ENCODE measurements around the gene CBLN4. TPM values are rescaled to one million over a fixed set of nuclear protein-coding genes. Genes with fewer than 3 reads are reported as not detected.

The CBLN4 gene
- total RNA-seq, 2 experiments from 2014 or later, result not detected

- peaks cover 44% of the 10 kb centered on the region for H3K27me3 Mint-ChIP-seq
Observed at GRCh38 chr20:56004007-56004406, 1.3 kb downstream of the CBLN4 start.

GRCh38 chr20:56002908-56003800, 2.2 kb downstream of the CBLN4 start:
- Mint-ChIP-seq H3K36me3 (ENCODE audit: low read depth) (no peaks in the 10 kb centered on the region), H3K27me3 (peaks cover 45% of the 10 kb centered on the region), H3K4me3 (no peak overlapping the region), H3K4me1 (ENCODE audit: low read depth) (no peaks in the 10 kb centered on the region), H3K27ac (no peak overlapping the region), H3K9me3 (peaks cover 3% of the 10 kb centered on the region)
- Histone ChIP-seq H3K36me3 (ENCODE audit: insufficient read depth, low read length) (no peaks in the 10 kb centered on the region), H3K4me1 (ENCODE audit: insufficient read depth, low read length) (no peaks in the 10 kb centered on the region), H3K4me3 (ENCODE audit: low read length) (no peak overlapping the region), H3K27ac (ENCODE audit: low read depth in 1 of 2, low read length in 2 of 2) (no peak overlapping the region), H3K9me3 (ENCODE audit: control insufficient read depth in 1 of 2, insufficient read depth in 1 of 2, low read length in 2 of 2) (peaks cover 0 to 36% of the 10 kb centered on the region in 2 experiments), H3K27me3 (ENCODE audit: control insufficient read depth in 1 of 2, insufficient read depth in 2 of 2, low read length in 2 of 2) (peaks cover 14 to 33% of the 10 kb centered on the region in 2 experiments)
- intact Hi-C loops (cut with DNase I, micrococcal nuclease), result no loop called here
- POLR2A ChIA-PET, result no interaction called here
- no peak for DNase-seq
- ATAC-seq (ENCODE audit: poor library complexity), result no peak
- TF ChIP-seq, protein P1, sequence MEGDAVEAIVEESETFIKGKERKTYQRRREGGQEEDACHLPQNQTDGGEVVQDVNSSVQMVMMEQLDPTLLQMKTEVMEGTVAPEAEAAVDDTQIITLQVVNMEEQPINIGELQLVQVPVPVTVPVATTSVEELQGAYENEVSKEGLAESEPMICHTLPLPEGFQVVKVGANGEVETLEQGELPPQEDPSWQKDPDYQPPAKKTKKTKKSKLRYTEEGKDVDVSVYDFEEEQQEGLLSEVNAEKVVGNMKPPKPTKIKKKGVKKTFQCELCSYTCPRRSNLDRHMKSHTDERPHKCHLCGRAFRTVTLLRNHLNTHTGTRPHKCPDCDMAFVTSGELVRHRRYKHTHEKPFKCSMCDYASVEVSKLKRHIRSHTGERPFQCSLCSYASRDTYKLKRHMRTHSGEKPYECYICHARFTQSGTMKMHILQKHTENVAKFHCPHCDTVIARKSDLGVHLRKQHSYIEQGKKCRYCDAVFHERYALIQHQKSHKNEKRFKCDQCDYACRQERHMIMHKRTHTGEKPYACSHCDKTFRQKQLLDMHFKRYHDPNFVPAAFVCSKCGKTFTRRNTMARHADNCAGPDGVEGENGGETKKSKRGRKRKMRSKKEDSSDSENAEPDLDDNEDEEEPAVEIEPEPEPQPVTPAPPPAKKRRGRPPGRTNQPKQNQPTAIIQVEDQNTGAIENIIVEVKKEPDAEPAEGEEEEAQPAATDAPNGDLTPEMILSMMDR (IDR thresholded peaks at IDR 0.05), result no peak
- CTCF ChIA-PET, result no interaction called here

More at GRCh38 chr20:56004007-56004406, 1.3 kb downstream of the CBLN4 start:
- peaks cover 0 to 36% of the 10 kb centered on the region in 2 experiments for H3K9me3 ChIP-seq (ENCODE audit: control insufficient read depth in 1 of 2, insufficient read depth in 1 of 2, low read length in 2 of 2)
- ChIA-PET CTCF (no interaction called here), POLR2A (no interaction called here)
- no peaks in the 10 kb centered on the region for H3K4me1 ChIP-seq (ENCODE audit: insufficient read depth, low read length)
- DNase-seq, result no peak
- H3K27ac Mint-ChIP-seq, result no peak overlapping the region
- TF ChIP-seq, protein P1 (IDR thresholded peaks at IDR 0.05), result no peak
- intact Hi-C loops (cut with DNase I, micrococcal nuclease), result no loop called here
- no peaks in the 10 kb centered on the region for H3K4me1 Mint-ChIP-seq (ENCODE audit: low read depth)
- no peak overlapping the region for H3K4me3 ChIP-seq (ENCODE audit: low read length)
- peaks cover 14 to 33% of the 10 kb centered on the region in 2 experiments for H3K27me3 ChIP-seq (ENCODE audit: control insufficient read depth in 1 of 2, insufficient read depth in 2 of 2, low read length in 2 of 2)
- no peak overlapping the region for H3K4me3 Mint-ChIP-seq
- peaks cover 5% of the 10 kb centered on the region for H3K9me3 Mint-ChIP-seq
- ATAC-seq (ENCODE audit: poor library complexity), result no peak
- no peak overlapping the region for H3K27ac ChIP-seq (ENCODE audit: low read depth in 1 of 2, low read length in 2 of 2)
- H3K36me3 ChIP-seq (ENCODE audit: insufficient read depth, low read length), result no peaks in the 10 kb centered on the region
- no peaks in the 10 kb centered on the region for H3K36me3 Mint-ChIP-seq (ENCODE audit: low read depth)

DNA sequence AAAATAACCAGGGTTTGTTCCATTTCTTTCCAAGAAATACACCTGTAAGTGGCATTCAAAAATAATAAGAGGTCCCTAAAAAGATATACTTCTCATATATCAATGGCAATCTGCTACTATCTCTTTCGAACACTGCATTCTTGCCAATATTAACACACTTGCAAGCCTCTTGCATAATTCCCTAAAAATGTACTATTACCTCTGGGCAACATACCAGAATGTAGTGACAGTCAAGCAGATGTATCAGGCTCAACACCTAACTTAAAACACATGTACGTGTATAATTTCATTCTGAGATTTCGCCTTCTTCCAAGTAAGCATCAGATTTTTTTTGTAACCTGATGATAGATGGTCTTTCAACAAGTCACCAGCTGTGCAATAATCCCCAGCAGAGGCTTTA, 3.4 kb downstream of the CBLN4 start:
- ATAC-seq (ENCODE audit: poor library complexity) (no peak), DNase-seq (no peak)
- CTCF ChIA-PET, result no interaction called here
- TF ChIP-seq, protein P1 (IDR thresholded peaks at IDR 0.05), result no peak
- H3K27ac Mint-ChIP-seq, result no peak overlapping the region
- Histone ChIP-seq H3K4me3 (ENCODE audit: low read length) (no peak overlapping the region), H3K36me3 (ENCODE audit: insufficient read depth, low read length) (no peaks in the 10 kb centered on the region), H3K4me1 (ENCODE audit: insufficient read depth, low read length) (no peaks in the 10 kb centered on the region), H3K9me3 (ENCODE audit: control insufficient read depth in 1 of 2, insufficient read depth in 1 of 2, low read length in 2 of 2) (peaks cover 0 to 36% of the 10 kb centered on the region in 2 experiments), H3K27me3 (ENCODE audit: control insufficient read depth in 1 of 2, insufficient read depth in 2 of 2, low read length in 2 of 2) (peaks cover 14 to 33% of the 10 kb centered on the region in 2 experiments), H3K27ac (ENCODE audit: low read depth in 1 of 2, low read length in 2 of 2) (no peak overlapping the region)
- H3K4me3 Mint-ChIP-seq, result no peak overlapping the region
- no peaks in the 10 kb centered on the region for H3K9me3 Mint-ChIP-seq
- H3K36me3 Mint-ChIP-seq (ENCODE audit: low read depth), result no peaks in the 10 kb centered on the region
- peaks cover 43% of the 10 kb centered on the region for H3K27me3 Mint-ChIP-seq
- POLR2A ChIA-PET, result no interaction called here
- no peaks in the 10 kb centered on the region for H3K4me1 Mint-ChIP-seq (ENCODE audit: low read depth)
- intact Hi-C loops (cut with DNase I, micrococcal nuclease), result no loop called here

Measured in CD4-positive, alpha-beta T cell (primary cell).